Measurements from ENCODE around the gene LRP8. TPM values are rescaled to one million over a fixed set of nuclear protein-coding genes. Genes with fewer than 3 reads are reported as not detected.

LRP8 gene
- polyA plus RNA-seq, 1 of the 3 experiments (the other 2 are of a cell fraction), result 19.9 TPM

GRCh38 chr1:53264048-53264447 is 63.8 kb downstream of the LRP8 start:
- Histone ChIP-seq H2AFZ (ENCODE audit: low read depth) (no peak overlapping the region), H3K4me3 (ENCODE audit: low read depth in 2 of 2, low read length in 1 of 2) (no peak overlapping the region), H3K4me1 (ENCODE audit: control insufficient read depth in 1 of 2, insufficient read depth in 2 of 2, low read depth in 1 of 2, low read length in 1 of 2) (no peaks in the 10 kb centered on the region), H3K4me2 (no peak overlapping the region), H4K20me1 (ENCODE audit: insufficient read depth) (no peaks in the 10 kb centered on the region), H3K27ac (ENCODE audit: low read depth in 2 of 2, low read length in 1 of 2) (no peak overlapping the region), H3K9ac (no peak overlapping the region), H3K79me2 (ENCODE audit: insufficient read depth) (no peaks in the 10 kb centered on the region), H3K27me3 (ENCODE audit: insufficient read depth) (no peaks in the 10 kb centered on the region), H3K36me3 (replicated peaks in 1 of 2; ENCODE audit: control insufficient read depth in 1 of 2, insufficient read depth in 2 of 2, low read length in 1 of 2) (peaks cover 12 to 58% of the 10 kb centered on the region in 2 experiments), H3K9me2 (no peaks in the 10 kb centered on the region), H3K9me3 (no peaks in the 10 kb centered on the region), H3F3A (replicated peaks; ENCODE audit: insufficient read depth) (no peaks in the 10 kb centered on the region)
- WGBS (ENCODE audit: low lambda C conversion rate), result 87% methylated on average over 6 of the region's 11 CpGs
- no peak for DNase-seq
- ChIA-PET POLR2A (no interaction called here), CTCF (interaction anchor here (0.7 to 5.0 kb wide), 3 partner anchors 13 to 129 kb away, joined by 3 to 35 read pairs (median 21); no protein-coding TSS in a partner anchor)
- TF ChIP-seq GABPA (IDR thresholded peaks at IDR 0.05; ENCODE audit: low read depth), result no peak
- TF ChIP-seq TAF1 (IDR thresholded peaks at IDR 0.05; ENCODE audit: borderline replicate concordance, low read depth, low read length), result no peak
- TF ChIP-seq CHD2 (IDR thresholded peaks at IDR 0.05; ENCODE audit: low read length, partially characterized antibody), result no peak
- no peak for TF ChIP-seq EP300 (IDR thresholded peaks at IDR 0.05; ENCODE audit: borderline replicate concordance in 1 of 2, low read depth in 1 of 2, low read length in 1 of 2)
- TF ChIP-seq FOXM1 (IDR thresholded peaks at IDR 0.05; ENCODE audit: low read depth), result no peak
- TF ChIP-seq YY1 (IDR thresholded peaks at IDR 0.05; ENCODE audit: low read depth), result no peak
- no peak for TF ChIP-seq RCOR1 (IDR thresholded peaks at IDR 0.05; ENCODE audit: low read length)
- no peak for TF ChIP-seq ELF1 (IDR thresholded peaks at IDR 0.05)
- TF ChIP-seq USF1 (IDR thresholded peaks at IDR 0.05; ENCODE audit: borderline replicate concordance, low read depth), result no peak
- TF ChIP-seq REST (IDR thresholded peaks at IDR 0.05; ENCODE audit: low read depth, low read length), result no peak
- TF ChIP-seq TEAD4 (IDR thresholded peaks at IDR 0.05; ENCODE audit: borderline replicate concordance, insufficient read depth), result no peak
- TF ChIP-seq JUND (IDR thresholded peaks at IDR 0.05), result no peak

- H3K36me3 ChIP-seq (replicated peaks in 1 of 2; ENCODE audit: control insufficient read depth in 1 of 2, insufficient read depth in 2 of 2, low read length in 1 of 2), result peaks cover 17 to 65% of the 10 kb centered on the region in 2 experiments
- peaks cover 0 to 3% of the 10 kb centered on the region in 2 experiments; a peak in 1 of 4 replicates for H3K4me1 ChIP-seq (ENCODE audit: control insufficient read depth in 1 of 2, insufficient read depth in 2 of 2, low read depth in 1 of 2, low read length in 1 of 2)
- no peak overlapping the region for H3K4me3 ChIP-seq (ENCODE audit: low read depth in 2 of 2, low read length in 1 of 2)
- no peak overlapping the region for H3K27ac ChIP-seq (ENCODE audit: low read depth in 2 of 2, low read length in 1 of 2)
- H3K9ac ChIP-seq, result no peak overlapping the region
- ChIA-PET POLR2A (no interaction called here), CTCF (interaction anchor here (0.8 to 4.7 kb wide), 3 partner anchors 15 to 134 kb away, joined by 3 to 35 read pairs (median 7); no protein-coding TSS in a partner anchor)
- no peaks in the 10 kb centered on the region for H3F3A ChIP-seq (replicated peaks; ENCODE audit: insufficient read depth)
- 95% methylated on average over 2 of the region's 3 CpGs for WGBS (ENCODE audit: low lambda C conversion rate)
- no peak overlapping the region for H2AFZ ChIP-seq (ENCODE audit: low read depth)
- no peaks in the 10 kb centered on the region for H3K27me3 ChIP-seq (ENCODE audit: insufficient read depth)
- no peaks in the 10 kb centered on the region for H3K79me2 ChIP-seq (ENCODE audit: insufficient read depth)
- H4K20me1 ChIP-seq (ENCODE audit: insufficient read depth), result no peaks in the 10 kb centered on the region
- H3K4me2 ChIP-seq, result no peak overlapping the region
- no peaks in the 10 kb centered on the region for H3K9me3 ChIP-seq
- no peaks in the 10 kb centered on the region for H3K9me2 ChIP-seq
- DNase-seq, result no peak
- no peak for TF ChIP-seq POLR2AphosphoS5 (IDR thresholded peaks at IDR 0.05; ENCODE audit: low read depth, low read length)
- TF ChIP-seq MXI1 (IDR thresholded peaks at IDR 0.05; ENCODE audit: low read depth, low read length), result no peak
- no peak for TF ChIP-seq CHD2 (IDR thresholded peaks at IDR 0.05; ENCODE audit: low read length, partially characterized antibody)
- TF ChIP-seq NFIC (IDR thresholded peaks at IDR 0.05; ENCODE audit: borderline replicate concordance), result no peak
- no peak for TF ChIP-seq GABPA (IDR thresholded peaks at IDR 0.05; ENCODE audit: low read depth)
- no peak for TF ChIP-seq EP300 (IDR thresholded peaks at IDR 0.05; ENCODE audit: borderline replicate concordance in 1 of 2, low read depth in 1 of 2, low read length in 1 of 2)
- no peak for TF ChIP-seq MAX (IDR thresholded peaks at IDR 0.05; ENCODE audit: low read depth)
- TF ChIP-seq REST (IDR thresholded peaks at IDR 0.05; ENCODE audit: low read depth, low read length), result no peak
- TF ChIP-seq NRF1 (IDR thresholded peaks at IDR 0.05; ENCODE audit: low read depth, low read length), result no peak
- TF ChIP-seq JUND (IDR thresholded peaks at IDR 0.05), result no peak
- no peak for TF ChIP-seq FOSL2 (IDR thresholded peaks at IDR 0.05; ENCODE audit: borderline replicate concordance, low read depth)
- TF ChIP-seq GATA2 (CRISPR knock-in tag; IDR thresholded peaks at IDR 0.05), result no peak
These were observed 65.9 kb downstream of the LRP8 start for GRCh38 chr1:53262000-53262399.

Measured in SK-N-SH (cell line).